Mesenchymal stem cell (in vitro differentiated cells and primary cell): ENCODE results near the gene CD9.
A peak's percentile ranks its signal among the peaks of the same experiment; 100 is the strongest.

Source experiments
- DNase-seq: peaks from one replicate; pipeline ENCODE4 v3.0.0-alpha.2; 2013
- H2AFZ ChIP-seq: one replicate; pipeline ENCODE4 v1.6.1; 2013; ENCODE audit warnings: low read depth, mild to moderate bottlenecking, control low read depth, inconsistent platforms, low read length, moderate library complexity
- H2AK5ac ChIP-seq: 2 replicates; pipeline ENCODE4 v1.6.1; 2013; ENCODE audit warnings: low read length, moderate library complexity, mild to moderate bottlenecking, inconsistent platforms; ENCODE audit not compliant: severe bottlenecking
- H2BK120ac ChIP-seq: one replicate; pipeline ENCODE4 v1.6.1; 2013; ENCODE audit warnings: low read depth, mild to moderate bottlenecking, inconsistent platforms, low read length, moderate library complexity
- H2BK12ac ChIP-seq, 2 experiments: one replicate each; pipeline ENCODE4 v1.6.1; 2013; ENCODE audit warnings: inconsistent platforms in 2 of 2, low read length in 2 of 2, mild to moderate bottlenecking in 2 of 2, moderate library complexity in 2 of 2, control low read depth in 1 of 2
- H2BK15ac ChIP-seq: one replicate; pipeline ENCODE4 v1.6.1; 2013; ENCODE audit warnings: mild to moderate bottlenecking, low read depth, inconsistent platforms; ENCODE audit not compliant: poor library complexity, severe bottlenecking
- H2BK5ac ChIP-seq: 2 replicates; pipeline ENCODE4 v1.6.1; 2013; ENCODE audit warnings: low read depth, mild to moderate bottlenecking, low read length, control low read depth, inconsistent platforms; ENCODE audit not compliant: poor library complexity, severe bottlenecking
- H3K14ac ChIP-seq, 2 experiments: one replicate each; pipeline ENCODE4 v1.6.1; 2013; ENCODE audit warnings: inconsistent platforms in 2 of 2, low read length in 2 of 2, control low read depth in 1 of 2, mild to moderate bottlenecking in 1 of 2, moderate library complexity in 1 of 2
- H3K18ac ChIP-seq, 2 experiments: one replicate each; pipeline ENCODE4 v1.6.1; 2013; ENCODE audit warnings: inconsistent platforms in 2 of 2, low read length in 2 of 2, control low read depth in 1 of 2, low read depth in 1 of 2, mild to moderate bottlenecking in 1 of 2
- H3K23ac ChIP-seq, 2 experiments: one replicate each; pipeline ENCODE4 v1.6.1; 2013; ENCODE audit warnings: inconsistent platforms in 2 of 2, low read length in 2 of 2, mild to moderate bottlenecking in 2 of 2, moderate library complexity in 2 of 2, control low read depth in 1 of 2
- H3K27ac ChIP-seq: 2 replicates; pipeline ENCODE4 v1.5.1; 2013; ENCODE audit warnings: mild to moderate bottlenecking, moderate library complexity, low read length, control low read depth, inconsistent platforms; ENCODE audit not compliant: poor library complexity, severe bottlenecking
- H3K27me3 ChIP-seq, 2 experiments: 2 replicates each; pipeline versions ENCODE4 v1.6.1 to v1.7.0; 2013; ENCODE audit warnings: low read length in 2 of 2, mild to moderate bottlenecking in 2 of 2, moderate library complexity in 2 of 2, control low read depth in 1 of 2, inconsistent platforms in 1 of 2; ENCODE audit not compliant: control insufficient read depth in 1 of 2, insufficient read depth in 1 of 2
- H3K36me3 ChIP-seq, 2 experiments: 2 replicates each; pipeline versions ENCODE4 v1.6.1 to v1.7.0; 2013; ENCODE audit warnings: low read length in 2 of 2, control low read depth in 1 of 2, inconsistent platforms in 1 of 2, low read depth in 1 of 2, mild to moderate bottlenecking in 1 of 2; ENCODE audit not compliant: insufficient read depth in 2 of 2, control insufficient read depth in 1 of 2
- H3K4ac ChIP-seq, 2 experiments: one replicate each; pipeline ENCODE4 v1.6.1; 2013; ENCODE audit warnings: inconsistent platforms in 2 of 2, low read length in 2 of 2, mild to moderate bottlenecking in 2 of 2, moderate library complexity in 2 of 2, control low read depth in 1 of 2, low read depth in 1 of 2
- H3K4me1 ChIP-seq: 2 replicates; pipeline ENCODE4 v1.6.1; 2013; ENCODE audit warnings: low read depth, low read length, control low read depth; ENCODE audit not compliant: control insufficient read depth, insufficient read depth
- H3K4me2 ChIP-seq: 2 replicates; pipeline ENCODE4 v1.6.1; 2013; ENCODE audit warnings: low read length, mild to moderate bottlenecking, inconsistent platforms; ENCODE audit not compliant: poor library complexity, severe bottlenecking
- H3K4me3 ChIP-seq, 2 experiments: 2 replicates each; pipeline versions ENCODE4 v1.5.1 to v1.7.0; 2013; ENCODE audit warnings: low read length in 2 of 2, mild to moderate bottlenecking in 2 of 2, control low read depth in 1 of 2, low read depth in 1 of 2; ENCODE audit not compliant: insufficient read depth in 1 of 2
- H3K79me1 ChIP-seq: replicated peaks from 2 replicates; pipeline ENCODE4 v1.6.1; 2013; ENCODE audit warnings: mild to moderate bottlenecking, control low read depth, low read length, inconsistent platforms; ENCODE audit not compliant: poor library complexity, severe bottlenecking
- H3K9ac ChIP-seq: 2 replicates; pipeline ENCODE4 v1.7.0; 2013; ENCODE audit warnings: mild to moderate bottlenecking, low read length, moderate library complexity
- H3K9me3 ChIP-seq: 2 replicates; pipeline ENCODE4 v1.7.0; 2013; ENCODE audit warnings: mild to moderate bottlenecking, low read length; ENCODE audit not compliant: control insufficient read depth
- H4K8ac ChIP-seq: one replicate; pipeline ENCODE4 v1.6.1; 2013; ENCODE audit warnings: inconsistent platforms, mild to moderate bottlenecking, low read length, moderate library complexity
- H4K91ac ChIP-seq: one replicate; pipeline ENCODE4 v1.6.1; 2013; ENCODE audit warnings: mild to moderate bottlenecking, low read length, inconsistent platforms
- WGBS: methylation state at CpG from one replicate; pipeline ENCODE4 v1.1.7; 2013; ENCODE audit warnings: mixed read lengths; 5-methylcytosine and 5-hydroxymethylcytosine counted together

CD9 gene

DNA sequence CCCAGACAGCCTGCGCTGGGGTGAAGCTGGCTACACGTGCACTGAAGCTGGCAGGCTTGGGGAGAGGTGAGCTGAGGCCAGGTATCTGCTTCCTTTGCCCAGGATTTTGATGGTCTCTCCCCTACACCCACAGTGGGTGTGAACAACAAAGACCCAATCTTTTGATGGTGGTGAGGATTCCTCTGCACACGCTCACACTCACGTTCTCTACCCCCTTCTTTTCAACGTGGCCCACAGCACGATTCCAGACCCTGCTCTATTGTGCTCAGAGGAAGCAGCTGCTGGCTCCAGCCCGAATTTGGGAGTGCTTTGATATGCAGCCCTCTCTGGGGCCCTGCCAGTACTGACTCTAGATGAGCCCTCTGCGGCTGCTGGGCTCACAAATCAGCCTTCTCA, 4.9 kb downstream of the CD9 start:
- Histone ChIP-seq H2BK15ac (no peak overlapping the region), H3K4me2 (no peak overlapping the region), H2BK120ac (no peak overlapping the region)

DNA sequence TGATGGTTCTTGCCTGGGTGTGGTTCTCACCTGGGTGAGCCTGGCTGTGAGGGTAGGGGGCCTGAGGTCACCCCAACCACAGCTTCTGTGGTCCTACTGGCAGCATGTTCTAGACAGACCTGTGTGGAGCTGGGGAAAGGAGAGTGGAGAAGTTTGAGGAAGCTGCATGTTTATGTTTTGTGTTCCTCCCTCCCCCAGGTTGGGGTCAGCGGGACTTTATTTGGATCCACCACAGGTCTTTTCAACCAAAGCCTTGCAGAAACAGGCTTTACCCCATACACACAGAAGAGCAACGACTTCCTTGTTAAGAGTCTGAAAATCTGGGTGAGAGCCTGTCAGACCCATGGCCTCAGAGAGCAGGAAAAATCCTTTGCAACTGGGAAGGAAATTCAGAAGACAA, 5.6 kb downstream of the CD9 start:
- Histone ChIP-seq H3K27me3 (no peaks in the 10 kb centered on the region), H3K18ac (peak overlapping the region in 1 of 2 experiments; percentile 57), H3K4ac (no peak overlapping the region), H2AK5ac (no peak overlapping the region), H4K8ac (peak overlapping the region; percentile 7), H3K4me3 (peak overlapping the region in 1 of 2 experiments; percentile 30), H3K23ac (peak overlapping the region in 1 of 2 experiments; percentile 76), H2BK12ac (no peak overlapping the region), H3K27ac (no peak overlapping the region), H3K4me2 (no peak overlapping the region), H3K36me3 (peaks cover 0 to 3% of the 10 kb centered on the region in 2 experiments), H2BK5ac (no peak overlapping the region), H3K9ac (no peak overlapping the region), H4K91ac (no peak overlapping the region), H3K9me3 (no peaks in the 10 kb centered on the region), H2BK120ac (no peak overlapping the region), H2BK15ac (peak overlapping the region; percentile 34), H3K79me1 (peaks cover 23% of the 10 kb centered on the region), H2AFZ (no peak overlapping the region), H3K14ac (peak overlapping the region in 1 of 2 experiments; percentile 62), H3K4me1 (peaks cover 30% of the 10 kb centered on the region)
- DNase-seq: no peak
- WGBS: 35% methylated on average over 2 of the region's 2 CpGs

More for the DNA sequence above, 4.9 kb downstream of the CD9 start:
- 50% methylated on average over 8 of the region's 8 CpGs for WGBS
- H4K91ac ChIP-seq: peak overlapping the region; percentile 31
- no peak overlapping the region for H2AFZ ChIP-seq
- H3K4me1 ChIP-seq: peaks cover 34% of the 10 kb centered on the region
- no peak overlapping the region for H3K27ac ChIP-seq
- H3K23ac ChIP-seq: peak overlapping the region in 1 of 2 experiments; percentile 76
- H3K9ac ChIP-seq: no peak overlapping the region
- no peaks in the 10 kb centered on the region for H3K27me3 ChIP-seq
- peak overlapping the region in 1 of 2 experiments; percentile 83 for H3K14ac ChIP-seq
- H3K9me3 ChIP-seq: no peaks in the 10 kb centered on the region
- H4K8ac ChIP-seq: peak overlapping the region; percentile 79
- H3K4ac ChIP-seq: peak overlapping the region in 1 of 2 experiments; percentile 43
- H3K36me3 ChIP-seq: peaks cover 0 to 3% of the 10 kb centered on the region in 2 experiments
- peak overlapping the region in 1 of 2 experiments; percentile 88 for H3K18ac ChIP-seq
- DNase-seq: no peak
- peak overlapping the region in 1 of 2 experiments; percentile 68 for H2BK12ac ChIP-seq
- H2AK5ac ChIP-seq: no peak overlapping the region
- H2BK5ac ChIP-seq: no peak overlapping the region
- H3K4me3 ChIP-seq: peak overlapping the region in 1 of 2 experiments; percentile 38
- peaks cover 21% of the 10 kb centered on the region for H3K79me1 ChIP-seq

DNA sequence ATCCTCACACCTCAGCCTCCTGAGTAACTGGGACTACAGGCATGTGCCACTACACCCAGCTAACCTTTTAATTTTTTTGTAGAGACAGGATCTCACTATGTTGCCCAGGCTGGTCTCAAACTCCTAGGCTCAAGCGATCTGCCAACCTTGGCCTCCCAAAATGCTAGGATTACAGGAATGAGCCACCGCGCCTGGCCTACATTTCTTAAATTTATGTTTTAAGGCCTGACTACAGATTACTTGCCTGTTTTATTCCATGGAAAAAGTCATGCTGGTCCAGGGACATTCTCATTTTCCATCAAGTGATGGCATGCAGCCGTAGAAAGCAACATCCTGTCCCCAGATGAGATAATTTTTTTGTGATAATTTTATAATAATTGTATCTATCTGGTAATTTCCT, 6.1 kb downstream of the CD9 start:
- Histone ChIP-seq H2BK120ac (no peak overlapping the region), H4K8ac (no peak overlapping the region), H3K18ac (no peak overlapping the region), H3K4ac (no peak overlapping the region), H3K79me1 (peaks cover 23% of the 10 kb centered on the region), H2AK5ac (no peak overlapping the region), H3K27ac (no peak overlapping the region), H4K91ac (no peak overlapping the region), H3K23ac (no peak overlapping the region), H3K14ac (no peak overlapping the region), H3K9me3 (no peaks in the 10 kb centered on the region), H2BK12ac (no peak overlapping the region), H2AFZ (no peak overlapping the region), H3K4me2 (no peak overlapping the region), H3K27me3 (no peaks in the 10 kb centered on the region), H3K9ac (no peak overlapping the region), H2BK15ac (no peak overlapping the region), H3K36me3 (peaks cover 0 to 3% of the 10 kb centered on the region in 2 experiments), H3K4me3 (no peak overlapping the region), H2BK5ac (no peak overlapping the region), H3K4me1 (peaks cover 27% of the 10 kb centered on the region)
- no peak for DNase-seq
- 100% methylated on average over 3 of the region's 4 CpGs for WGBS

DNA sequence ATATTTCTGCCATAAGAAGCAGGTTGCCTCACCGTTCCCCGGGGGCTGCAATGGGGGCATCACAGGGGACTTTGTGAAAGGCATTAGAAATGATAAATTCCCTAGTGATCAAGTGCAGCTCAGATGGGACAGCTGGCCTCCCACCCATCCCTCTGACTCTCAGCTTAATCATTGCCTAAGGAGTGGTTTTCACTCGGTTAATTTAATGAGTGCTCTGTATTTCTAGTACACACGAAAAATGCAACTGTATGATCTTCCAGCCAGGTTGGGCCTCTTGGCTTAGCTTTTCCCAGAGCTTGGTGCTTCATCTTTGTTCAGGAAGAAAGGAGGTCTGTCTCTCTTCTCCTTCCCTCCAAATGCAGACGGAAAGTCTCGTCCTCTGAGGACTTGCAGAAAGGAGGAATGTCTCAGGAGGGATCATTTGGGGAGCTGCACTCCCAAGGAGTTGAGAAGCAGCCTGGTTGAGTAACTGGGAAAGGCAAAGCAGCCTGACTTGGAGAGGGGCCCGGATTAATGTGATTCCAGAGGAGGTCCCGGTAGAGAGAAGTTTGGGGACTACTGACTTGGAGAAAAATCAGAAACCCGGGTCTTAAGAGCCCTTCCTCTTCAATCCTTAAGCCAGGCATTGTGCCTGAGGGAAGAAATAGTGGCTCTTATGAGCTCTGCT, 7.2 kb downstream of the CD9 start:
- Histone ChIP-seq H3K27ac (no peak overlapping the region), H2BK120ac (no peak overlapping the region), H3K18ac (no peak overlapping the region), H2BK12ac (no peak overlapping the region), H2AK5ac (no peak overlapping the region), H2BK5ac (no peak overlapping the region), H3K4me2 (peak overlapping the region; percentile 32), H3K23ac (no peak overlapping the region), H3K14ac (no peak overlapping the region), H2BK15ac (no peak overlapping the region), H3K4me3 (peak overlapping the region in 1 of 2 experiments; percentile 46), H4K91ac (no peak overlapping the region), H3K9me3 (no peaks in the 10 kb centered on the region), H3K36me3 (peaks cover 0 to 3% of the 10 kb centered on the region in 2 experiments), H3K27me3 (no peaks in the 10 kb centered on the region), H3K4ac (no peak overlapping the region), H4K8ac (no peak overlapping the region), H3K9ac (peak overlapping the region; percentile 27), H2AFZ (no peak overlapping the region), H3K79me1 (peaks cover 20% of the 10 kb centered on the region), H3K4me1 (peaks cover 29% of the 10 kb centered on the region)
- DNase-seq: no peak
- 75% methylated on average over 9 of the region's 9 CpGs for WGBS
